Fibroblast of mammary gland (primary cell): ENCODE measurements around the gene ENDOD1.

Source experiments
- DNase-seq: peaks from one replicate; pipeline ENCODE4 v3.0.0-alpha.2; 2010; ENCODE audit warnings: low read depth
- H3K4me3 ChIP-seq: 2 replicates; pipeline ENCODE4 v1.5.1; 2011; ENCODE audit warnings: low read depth, mild to moderate bottlenecking, low read length, moderate library complexity; ENCODE audit not compliant: control insufficient read depth
- TF ChIP-seq, protein P1 (sequence below): conservative IDR thresholded peaks from 2 replicates; pipeline ENCODE4 v1.5.1; 2011; ENCODE audit warnings: low read depth, low read length, inconsistent platforms; ENCODE audit not compliant: control insufficient read depth, insufficient read depth

ENDOD1 gene

DNA sequence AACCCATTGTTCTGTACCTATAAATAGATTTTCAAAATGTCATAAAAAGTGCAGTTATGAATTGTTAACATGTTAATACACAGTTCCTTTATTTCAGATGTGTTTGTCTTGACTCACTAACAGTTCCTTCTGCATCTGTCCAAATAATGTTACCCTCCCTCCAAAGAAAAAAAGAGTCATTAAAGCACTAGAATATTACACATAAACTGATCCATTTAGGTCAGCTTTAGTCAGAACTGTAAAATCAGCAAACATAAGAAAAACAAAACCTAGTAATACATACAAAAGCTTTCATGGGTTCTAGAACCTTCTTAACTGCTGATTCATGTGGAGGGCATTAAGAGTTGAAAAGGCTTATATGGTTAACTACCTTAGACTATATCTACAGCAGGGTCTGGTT lies 76.0 kb downstream of the ENDOD1 start:
- TF ChIP-seq, protein P1, sequence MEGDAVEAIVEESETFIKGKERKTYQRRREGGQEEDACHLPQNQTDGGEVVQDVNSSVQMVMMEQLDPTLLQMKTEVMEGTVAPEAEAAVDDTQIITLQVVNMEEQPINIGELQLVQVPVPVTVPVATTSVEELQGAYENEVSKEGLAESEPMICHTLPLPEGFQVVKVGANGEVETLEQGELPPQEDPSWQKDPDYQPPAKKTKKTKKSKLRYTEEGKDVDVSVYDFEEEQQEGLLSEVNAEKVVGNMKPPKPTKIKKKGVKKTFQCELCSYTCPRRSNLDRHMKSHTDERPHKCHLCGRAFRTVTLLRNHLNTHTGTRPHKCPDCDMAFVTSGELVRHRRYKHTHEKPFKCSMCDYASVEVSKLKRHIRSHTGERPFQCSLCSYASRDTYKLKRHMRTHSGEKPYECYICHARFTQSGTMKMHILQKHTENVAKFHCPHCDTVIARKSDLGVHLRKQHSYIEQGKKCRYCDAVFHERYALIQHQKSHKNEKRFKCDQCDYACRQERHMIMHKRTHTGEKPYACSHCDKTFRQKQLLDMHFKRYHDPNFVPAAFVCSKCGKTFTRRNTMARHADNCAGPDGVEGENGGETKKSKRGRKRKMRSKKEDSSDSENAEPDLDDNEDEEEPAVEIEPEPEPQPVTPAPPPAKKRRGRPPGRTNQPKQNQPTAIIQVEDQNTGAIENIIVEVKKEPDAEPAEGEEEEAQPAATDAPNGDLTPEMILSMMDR = no peak
- no peak overlapping the region for H3K4me3 ChIP-seq
- DNase-seq = no peak

DNA sequence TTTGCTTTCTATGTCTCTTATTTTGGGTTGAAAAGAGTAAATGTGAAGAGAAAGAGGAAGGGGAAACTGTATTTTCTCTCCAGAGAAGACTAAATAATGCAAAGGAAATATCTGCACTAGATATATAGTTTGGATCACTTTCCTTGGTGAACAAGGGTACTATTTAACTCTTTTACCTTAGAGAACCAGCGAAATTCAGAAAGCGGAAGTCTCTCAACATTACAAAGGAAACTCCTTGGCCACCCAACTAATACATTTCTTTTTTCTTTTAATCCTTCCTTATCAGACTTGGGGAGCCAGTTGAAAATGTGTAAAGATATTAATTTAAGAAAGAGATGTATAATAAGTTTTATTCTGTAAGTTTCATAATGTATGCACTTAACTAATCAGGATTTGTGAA lies 77.1 kb downstream of the ENDOD1 start:
- TF ChIP-seq, protein P1 = no peak
- no peak for DNase-seq
- H3K4me3 ChIP-seq = no peak overlapping the region

DNA sequence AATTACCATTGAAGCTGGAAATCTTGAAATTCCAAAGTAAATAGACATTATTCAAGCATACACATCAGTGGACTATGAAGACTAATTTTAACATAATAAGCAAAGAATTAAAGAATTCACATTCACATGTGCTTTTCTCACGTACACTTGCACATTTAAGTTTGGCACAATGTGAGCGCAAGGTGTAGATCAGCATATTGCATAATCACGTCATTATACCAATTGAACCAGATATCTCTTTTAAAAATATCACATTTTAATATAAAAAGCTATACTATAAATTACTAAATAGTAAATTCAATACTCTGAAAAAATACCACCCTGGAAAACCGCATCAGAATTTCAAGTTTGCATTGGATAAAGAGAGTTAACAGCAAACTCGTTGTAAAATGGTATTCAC lies 80.6 kb downstream of the ENDOD1 start:
- TF ChIP-seq, protein P1 = no peak
- no peak for DNase-seq
- H3K4me3 ChIP-seq = no peak overlapping the region

DNA sequence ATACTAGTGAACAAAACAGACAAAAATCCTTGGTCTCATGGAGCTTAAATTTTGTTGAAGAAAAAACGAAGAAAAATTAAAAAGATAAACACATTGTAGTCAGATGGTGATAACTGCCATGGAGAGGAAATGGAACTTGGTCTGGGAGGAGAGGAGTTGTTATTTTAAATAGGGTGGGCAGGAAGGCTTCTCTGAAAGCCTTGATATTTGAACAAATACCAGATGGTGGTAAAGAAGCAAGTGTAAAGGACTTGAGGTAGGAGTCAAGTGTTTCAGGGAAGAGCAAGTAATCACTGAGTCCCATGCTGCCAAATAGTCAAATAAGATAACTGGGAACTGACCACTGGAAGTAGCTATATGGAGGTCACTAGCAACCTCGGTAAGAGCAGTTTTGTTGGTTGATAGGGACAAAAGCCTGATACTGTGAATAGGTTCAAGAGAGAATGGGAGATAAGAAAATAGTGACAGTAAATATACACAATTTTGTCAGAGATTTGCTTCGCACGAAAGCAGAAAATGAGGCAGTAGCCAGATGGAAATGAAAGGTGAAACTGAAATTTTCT lies 86.3 kb downstream of the ENDOD1 start:
- TF ChIP-seq, protein P1 = no peak
- no peak overlapping the region for H3K4me3 ChIP-seq
- no peak for DNase-seq
